ENCODE data around the gene ARHGEF1.

Gene ARHGEF1

DNA sequence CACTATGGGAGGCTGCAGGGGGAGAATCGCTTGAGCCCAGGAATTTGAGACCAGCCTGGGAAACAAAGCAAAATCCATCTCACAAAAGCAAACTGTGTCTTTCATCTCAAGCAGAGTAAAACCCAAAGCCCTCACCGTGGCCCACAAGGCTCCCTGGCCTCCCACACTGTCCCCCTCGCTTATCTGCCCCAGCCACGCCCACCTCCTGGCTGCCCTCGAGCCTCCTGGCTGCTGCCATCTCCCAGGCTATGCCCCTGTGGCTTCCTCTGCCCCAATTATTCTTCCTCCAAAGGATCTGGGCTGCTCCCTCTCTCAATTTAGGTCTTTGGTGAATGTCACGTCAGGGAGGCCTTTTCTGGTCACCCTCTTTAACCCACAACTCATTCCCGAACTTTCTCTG is 72.5 kb downstream of the ARHGEF1 start (continued):
- TF ChIP-seq ZFHX2 (tag by site-specific recombination; conservative IDR thresholded peaks at IDR 0.05) (peak; percentile 80), ZNF266 (tag by site-specific recombination; IDR thresholded peaks at IDR 0.05; ENCODE audit: low read depth) (no peak)
- TF ChIP-seq, protein P1, sequence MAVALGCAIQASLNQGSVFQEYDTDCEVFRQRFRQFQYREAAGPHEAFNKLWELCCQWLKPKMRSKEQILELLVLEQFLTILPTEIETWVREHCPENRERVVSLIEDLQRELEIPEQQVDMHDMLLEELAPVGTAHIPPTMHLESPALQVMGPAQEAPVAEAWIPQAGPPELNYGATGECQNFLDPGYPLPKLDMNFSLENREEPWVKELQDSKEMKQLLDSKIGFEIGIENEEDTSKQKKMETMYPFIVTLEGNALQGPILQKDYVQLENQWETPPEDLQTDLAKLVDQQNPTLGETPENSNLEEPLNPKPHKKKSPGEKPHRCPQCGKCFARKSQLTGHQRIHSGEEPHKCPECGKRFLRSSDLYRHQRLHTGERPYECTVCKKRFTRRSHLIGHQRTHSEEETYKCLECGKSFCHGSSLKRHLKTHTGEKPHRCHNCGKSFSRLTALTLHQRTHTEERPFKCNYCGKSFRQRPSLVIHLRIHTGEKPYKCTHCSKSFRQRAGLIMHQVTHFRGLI (tag by site-specific recombination; IDR thresholded peaks at IDR 0.05), result no peak
- TF ChIP-seq, protein P2, sequence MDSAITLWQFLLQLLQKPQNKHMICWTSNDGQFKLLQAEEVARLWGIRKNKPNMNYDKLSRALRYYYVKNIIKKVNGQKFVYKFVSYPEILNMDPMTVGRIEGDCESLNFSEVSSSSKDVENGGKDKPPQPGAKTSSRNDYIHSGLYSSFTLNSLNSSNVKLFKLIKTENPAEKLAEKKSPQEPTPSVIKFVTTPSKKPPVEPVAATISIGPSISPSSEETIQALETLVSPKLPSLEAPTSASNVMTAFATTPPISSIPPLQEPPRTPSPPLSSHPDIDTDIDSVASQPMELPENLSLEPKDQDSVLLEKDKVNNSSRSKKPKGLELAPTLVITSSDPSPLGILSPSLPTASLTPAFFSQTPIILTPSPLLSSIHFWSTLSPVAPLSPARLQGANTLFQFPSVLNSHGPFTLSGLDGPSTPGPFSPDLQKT (IDR thresholded peaks at IDR 0.05; ENCODE audit: borderline replicate concordance, low read depth, low read length), result no peak

DNA sequence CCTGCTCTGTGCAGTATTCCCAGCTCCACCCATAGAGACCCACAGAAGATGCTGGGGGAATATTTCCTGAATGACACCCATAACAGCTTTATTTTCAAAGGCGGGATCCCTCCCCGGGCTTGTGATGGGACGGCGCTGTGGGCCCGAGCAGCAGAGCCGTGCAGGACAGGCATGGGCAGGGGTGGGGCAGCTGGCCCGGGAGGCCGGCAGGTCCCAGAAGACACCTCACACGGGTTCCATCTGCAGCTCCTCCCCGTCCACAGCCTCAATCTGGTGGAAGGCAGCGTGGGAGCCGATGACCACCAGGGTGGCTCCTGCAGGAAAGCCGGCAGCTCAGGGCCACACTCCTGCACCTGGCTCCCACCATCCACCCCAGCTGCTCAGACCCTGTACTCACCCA is 73.6 kb downstream of the ARHGEF1 start:
- TF ChIP-seq, protein P3, sequence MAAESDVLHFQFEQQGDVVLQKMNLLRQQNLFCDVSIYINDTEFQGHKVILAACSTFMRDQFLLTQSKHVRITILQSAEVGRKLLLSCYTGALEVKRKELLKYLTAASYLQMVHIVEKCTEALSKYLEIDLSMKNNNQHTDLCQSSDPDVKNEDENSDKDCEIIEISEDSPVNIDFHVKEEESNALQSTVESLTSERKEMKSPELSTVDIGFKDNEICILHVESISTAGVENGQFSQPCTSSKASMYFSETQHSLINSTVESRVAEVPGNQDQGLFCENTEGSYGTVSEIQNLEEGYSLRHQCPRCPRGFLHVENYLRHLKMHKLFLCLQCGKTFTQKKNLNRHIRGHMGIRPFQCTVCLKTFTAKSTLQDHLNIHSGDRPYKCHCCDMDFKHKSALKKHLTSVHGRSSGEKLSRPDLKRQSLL (tag by site-specific recombination; IDR thresholded peaks at IDR 0.05), result no peak
- H3K27ac ChIP-seq (ENCODE audit: extremely low read depth, low read depth, low read length), result no peak overlapping the region
- no peak overlapping the region for H3K4me3 ChIP-seq (ENCODE audit: low read depth, low read length)
- POLR2A ChIA-PET, result interaction anchor here (2.2 to 4.3 kb wide), 3 partner anchors 85 to 96 kb away, joined by 7 to 56 read pairs (median 38); partner anchors contain the start of gene RPS19
- peaks cover 18 to 20% of the 10 kb centered on the region in 2 experiments; a peak in 2 of 3 replicates for H3K36me3 ChIP-seq (ENCODE audit: control insufficient read depth in 2 of 2, insufficient read depth in 1 of 2, low read length in 2 of 2)
- no peaks in the 10 kb centered on the region for H3K9me3 ChIP-seq (ENCODE audit: control insufficient read depth, insufficient read depth, low read depth, low read length)
- CTCF ChIA-PET, result interaction anchor here (0.5 to 4.4 kb wide), 10 partner anchors 11 to 249 kb away, joined by 3 to 73 read pairs (median 4); partner anchors contain the start of gene CD79A
- peaks cover 10% of the 10 kb centered on the region for H3K4me1 ChIP-seq (ENCODE audit: control insufficient read depth, insufficient read depth, low read length)
